ENCODE measurements around the gene ADAMTS2. TPM values are rescaled to one million over a fixed set of nuclear protein-coding genes. Genes with fewer than 3 reads are reported as not detected.

ADAMTS2 gene
- polyA plus RNA-seq, 3 donors = 0.74 to 2.3 TPM; not detected in 1

DNA sequence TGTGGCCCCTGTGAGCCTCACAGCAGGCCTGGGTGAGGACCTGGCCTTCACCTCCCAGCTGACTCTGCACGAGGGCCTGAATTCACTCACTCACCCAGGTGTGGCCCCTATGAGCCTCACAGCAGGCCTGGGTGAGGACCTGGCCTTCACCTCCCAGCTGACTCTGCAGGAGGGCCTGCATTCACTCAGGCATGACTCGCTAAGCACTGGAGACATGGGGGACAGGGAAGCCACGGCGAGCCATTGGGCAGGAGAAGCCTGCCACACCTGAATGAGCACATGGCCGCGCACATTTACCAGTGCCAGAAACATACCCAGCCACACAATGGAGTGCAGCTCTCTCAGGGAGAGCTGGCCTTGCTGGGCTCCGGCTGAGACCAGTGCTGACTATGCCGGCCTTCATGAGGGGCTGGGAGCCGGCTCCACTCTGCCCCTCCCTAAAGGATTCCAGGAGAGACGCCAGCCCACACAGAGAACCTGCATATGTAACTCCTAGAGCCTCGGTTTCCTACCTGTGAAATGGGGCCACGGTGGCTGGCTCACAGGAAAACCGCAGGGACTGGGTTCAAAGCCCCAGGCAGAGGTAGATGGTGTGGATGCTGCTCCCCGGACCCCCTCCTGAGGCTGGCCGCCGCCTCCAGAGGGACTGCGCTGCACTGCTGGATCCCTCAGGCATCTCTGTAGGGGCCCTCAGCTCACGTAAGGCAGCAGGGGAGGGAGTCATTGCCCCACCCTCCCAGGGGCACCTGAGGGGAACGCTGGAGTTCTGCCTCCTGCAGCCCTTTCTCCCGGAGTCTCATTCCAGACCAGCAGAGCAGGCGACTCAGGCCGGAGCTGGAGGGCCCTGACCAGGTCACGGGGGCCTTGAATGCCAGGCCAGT is 7.2 kb downstream of the ADAMTS2 start:
- WGBS (ENCODE audit: insufficient coverage) = 92% methylated on average over 20 of the region's 23 CpGs
- Histone ChIP-seq H3K9ac (ENCODE audit: insufficient read depth, low read length, poor library complexity, severe bottlenecking) (no peak overlapping the region), H3K27me3 (ENCODE audit: control insufficient read depth in 2 of 2, insufficient read depth in 2 of 2, low read length in 2 of 2) (peaks cover 4 to 22% of the 10 kb centered on the region in 2 donors), H3K36me3 (replicated peaks in 1 of 2; ENCODE audit: control insufficient read depth in 1 of 2, insufficient read depth in 2 of 2, low read length in 2 of 2) (no peaks in the 10 kb centered on the region), H3K4me1 (ENCODE audit: control insufficient read depth in 1 of 2, insufficient read depth in 2 of 2, low read length in 2 of 2) (no peaks in the 10 kb centered on the region), H3K4me3 (replicated peaks in 1 of 3; ENCODE audit: low read depth in 2 of 3, low read length in 3 of 3) (no peak overlapping the region), H2AFZ (ENCODE audit: insufficient read depth, low read depth, low read length, poor library complexity, severe bottlenecking) (no peak overlapping the region), H3K27ac (ENCODE audit: low read depth in 1 of 2, low read length in 2 of 2) (no peak overlapping the region), H3K79me2 (ENCODE audit: insufficient read depth, low read length) (no peaks in the 10 kb centered on the region), H3K4me2 (replicated peaks; ENCODE audit: extremely low read depth, low read length, poor library complexity, severe bottlenecking) (no peak overlapping the region), H3K9me3 (replicated peaks in 1 of 2; ENCODE audit: control insufficient read depth in 1 of 2, insufficient read depth in 1 of 2, low read length in 2 of 2) (peaks cover 0 to 6% of the 10 kb centered on the region in 2 donors), H4K20me1 (ENCODE audit: insufficient read depth, low read length) (no peaks in the 10 kb centered on the region)
- DNase-seq = no peak
- intact Hi-C loops (cut with micrococcal nuclease) = no loop called here
- no peak overlapping the region for H3K27ac Mint-ChIP-seq
- no peak overlapping the region for H3K4me3 Mint-ChIP-seq
- peaks cover 2% of the 10 kb centered on the region for H3K4me1 Mint-ChIP-seq
- peaks cover 30 to 42% (median 41%) of the 10 kb centered on the region in 3 donors for H3K27me3 Mint-ChIP-seq (ENCODE audit: low read depth in 3 of 3)
- H3K9me3 Mint-ChIP-seq = peaks cover 0 to 5% (median under 1%) of the 10 kb centered on the region in 7 donors
- TF ChIP-seq, protein P1, sequence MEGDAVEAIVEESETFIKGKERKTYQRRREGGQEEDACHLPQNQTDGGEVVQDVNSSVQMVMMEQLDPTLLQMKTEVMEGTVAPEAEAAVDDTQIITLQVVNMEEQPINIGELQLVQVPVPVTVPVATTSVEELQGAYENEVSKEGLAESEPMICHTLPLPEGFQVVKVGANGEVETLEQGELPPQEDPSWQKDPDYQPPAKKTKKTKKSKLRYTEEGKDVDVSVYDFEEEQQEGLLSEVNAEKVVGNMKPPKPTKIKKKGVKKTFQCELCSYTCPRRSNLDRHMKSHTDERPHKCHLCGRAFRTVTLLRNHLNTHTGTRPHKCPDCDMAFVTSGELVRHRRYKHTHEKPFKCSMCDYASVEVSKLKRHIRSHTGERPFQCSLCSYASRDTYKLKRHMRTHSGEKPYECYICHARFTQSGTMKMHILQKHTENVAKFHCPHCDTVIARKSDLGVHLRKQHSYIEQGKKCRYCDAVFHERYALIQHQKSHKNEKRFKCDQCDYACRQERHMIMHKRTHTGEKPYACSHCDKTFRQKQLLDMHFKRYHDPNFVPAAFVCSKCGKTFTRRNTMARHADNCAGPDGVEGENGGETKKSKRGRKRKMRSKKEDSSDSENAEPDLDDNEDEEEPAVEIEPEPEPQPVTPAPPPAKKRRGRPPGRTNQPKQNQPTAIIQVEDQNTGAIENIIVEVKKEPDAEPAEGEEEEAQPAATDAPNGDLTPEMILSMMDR (IDR thresholded peaks at IDR 0.05) = no peak
- peaks cover 0 to 3% of the 10 kb centered on the region in 2 donors for H3K36me3 Mint-ChIP-seq

DNA sequence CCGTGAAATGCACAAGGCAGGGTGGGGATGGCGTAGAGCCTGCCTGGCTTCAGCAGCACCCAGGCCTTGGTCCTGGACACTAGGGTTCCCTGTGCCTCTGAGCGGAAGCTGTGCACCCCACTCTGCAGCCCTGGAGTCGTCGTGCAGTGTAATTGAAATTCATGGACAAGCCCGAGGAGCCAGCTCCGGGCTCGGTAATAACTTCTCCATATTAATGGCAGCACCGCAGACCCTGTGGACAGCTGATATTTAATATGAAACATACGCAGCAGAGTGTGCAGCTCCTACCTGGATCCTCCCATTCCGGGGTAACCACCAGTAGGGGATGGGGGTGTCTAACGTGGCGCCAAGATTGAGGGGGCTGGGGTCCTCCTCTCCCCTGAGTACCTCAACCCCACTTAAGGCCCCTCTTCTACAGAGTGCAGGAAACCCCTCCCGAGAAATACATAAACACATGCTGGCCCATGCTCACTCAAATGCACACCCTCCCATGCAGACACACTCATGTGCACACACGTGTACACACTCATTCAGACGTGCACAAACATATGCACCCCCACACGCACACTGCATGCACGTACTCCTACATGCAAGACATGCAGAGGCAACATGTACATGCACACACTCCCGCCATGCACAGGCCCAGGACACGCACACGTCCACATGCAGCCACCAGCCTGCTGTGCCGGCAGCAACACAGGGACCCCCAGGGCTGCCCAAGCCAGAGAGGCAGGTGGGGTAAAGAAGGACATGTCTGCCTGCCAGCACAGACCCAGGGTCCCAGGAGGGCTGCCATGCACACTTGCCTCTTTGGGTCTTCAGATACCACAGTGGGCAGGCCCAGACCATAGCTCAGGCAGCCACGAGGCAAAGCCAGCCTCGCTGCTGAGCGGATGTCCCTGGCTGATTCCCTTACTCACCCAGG is 8.1 kb downstream of the ADAMTS2 start:
- peaks cover 0 to 3% (median 0%) of the 10 kb centered on the region in 7 donors for H3K9me3 Mint-ChIP-seq
- Histone ChIP-seq H3K4me1 (ENCODE audit: control insufficient read depth in 1 of 2, insufficient read depth in 2 of 2, low read length in 2 of 2) (no peaks in the 10 kb centered on the region), H3K9ac (ENCODE audit: insufficient read depth, low read length, poor library complexity, severe bottlenecking) (no peak overlapping the region), H3K27ac (ENCODE audit: low read depth in 1 of 2, low read length in 2 of 2) (no peak overlapping the region), H2AFZ (ENCODE audit: insufficient read depth, low read depth, low read length, poor library complexity, severe bottlenecking) (no peak overlapping the region), H3K4me3 (replicated peaks in 1 of 3; ENCODE audit: low read depth in 2 of 3, low read length in 3 of 3) (no peak overlapping the region), H3K36me3 (replicated peaks in 1 of 2; ENCODE audit: control insufficient read depth in 1 of 2, insufficient read depth in 2 of 2, low read length in 2 of 2) (no peaks in the 10 kb centered on the region), H3K9me3 (replicated peaks in 1 of 2; ENCODE audit: control insufficient read depth in 1 of 2, insufficient read depth in 1 of 2, low read length in 2 of 2) (no peaks in the 10 kb centered on the region), H3K27me3 (ENCODE audit: control insufficient read depth in 2 of 2, insufficient read depth in 2 of 2, low read length in 2 of 2) (peaks cover 0 to 13% of the 10 kb centered on the region in 2 donors), H3K79me2 (ENCODE audit: insufficient read depth, low read length) (no peaks in the 10 kb centered on the region), H3K4me2 (replicated peaks; ENCODE audit: extremely low read depth, low read length, poor library complexity, severe bottlenecking) (no peak overlapping the region), H4K20me1 (ENCODE audit: insufficient read depth, low read length) (no peaks in the 10 kb centered on the region)
- intact Hi-C loops (cut with micrococcal nuclease) = no loop called here
- no peak overlapping the region for H3K4me3 Mint-ChIP-seq
- 93% methylated on average over 17 of the region's 25 CpGs for WGBS (ENCODE audit: insufficient coverage)
- no peak overlapping the region for H3K27ac Mint-ChIP-seq
- H3K27me3 Mint-ChIP-seq (ENCODE audit: low read depth in 3 of 3) = peaks cover 23 to 36% (median 34%) of the 10 kb centered on the region in 3 donors
- H3K4me1 Mint-ChIP-seq = no peaks in the 10 kb centered on the region
- no peaks in the 10 kb centered on the region for H3K36me3 Mint-ChIP-seq
- TF ChIP-seq, protein P1 (IDR thresholded peaks at IDR 0.05) = no peak
- no peak for DNase-seq
